CD4-positive, alpha-beta memory T cell (primary cell): ENCODE results near the gene BRS3. TPM values are rescaled to one million over a fixed set of nuclear protein-coding genes. Genes with fewer than 3 reads are reported as not detected.

Experiments used
- CTCF ChIA-PET: fragments of 350-600 bp; sonication (Branson Sonifier 250); formaldehyde crosslinking; loops from one replicate; lab custom pipeline; 2021; ENCODE audit warnings: inconsistent platforms; ENCODE audit not compliant: partially characterized antibody; lab: Charles Lee
- POLR2A ChIA-PET: fragments of 350-600 bp; sonication (Branson Sonifier 250); formaldehyde crosslinking; loops from one replicate; lab custom pipeline; 2021; ENCODE audit not compliant: partially characterized antibody; lab: Charles Lee
- DNase-seq, 5 donors: peaks; one replicate each; pipeline versions ENCODE4 v3.0.0 to v3.0.0-alpha.2; 2020 to 2022; ENCODE audit warnings: mixed read lengths in 1 of 5
- H3K27ac ChIP-seq: one replicate; pipeline ENCODE4 v1.7.0; 2013; ENCODE audit warnings: low read depth, low read length
- H3K27me3 ChIP-seq: 2 replicates; pipeline ENCODE4 v1.7.0; 2013; ENCODE audit warnings: mild to moderate bottlenecking, low read length, moderate library complexity; ENCODE audit not compliant: insufficient read depth
- H3K36me3 ChIP-seq: 2 replicates; pipeline ENCODE4 v1.7.0; 2013; ENCODE audit warnings: mild to moderate bottlenecking, low read length, moderate library complexity; ENCODE audit not compliant: insufficient read depth
- H3K4me1 ChIP-seq: 2 replicates; pipeline ENCODE4 v1.7.0; 2013; ENCODE audit warnings: mild to moderate bottlenecking, low read length, moderate library complexity; ENCODE audit not compliant: insufficient read depth
- H3K4me3 ChIP-seq, 2 donors: one replicate each; pipeline ENCODE4 v1.7.0; 2013; ENCODE audit warnings: low read length in 2 of 2, mild to moderate bottlenecking in 1 of 2
- H3K9me3 ChIP-seq, 2 donors: one replicate each; pipeline ENCODE4 v1.7.0; 2013; ENCODE audit warnings: low read length in 2 of 2, control low read depth in 1 of 2; ENCODE audit not compliant: control insufficient read depth in 1 of 2
- H3K27ac Mint-ChIP-seq, 7 donors: one replicate each; pipeline ENCODE4 v1.8.0; 2020 to 2021; ENCODE audit warnings: mixed read lengths in 7 of 7, mild to moderate bottlenecking in 6 of 7, inconsistent platforms in 3 of 7, moderate library complexity in 3 of 7
- H3K27me3 Mint-ChIP-seq, 2 donors: one replicate each; pipeline ENCODE4 v1.8.0; 2020 to 2021; ENCODE audit warnings: mixed read lengths in 2 of 2
- H3K36me3 Mint-ChIP-seq, 2 donors: one replicate each; pipeline ENCODE4 v1.8.0; 2020 to 2021; ENCODE audit warnings: mixed read lengths in 2 of 2, inconsistent platforms in 1 of 2, mild to moderate bottlenecking in 1 of 2
- H3K4me1 Mint-ChIP-seq, 4 donors: one replicate each; pipeline ENCODE4 v1.8.0; 2020 to 2021; ENCODE audit warnings: mixed read lengths in 4 of 4, mild to moderate bottlenecking in 1 of 4
- H3K4me3 Mint-ChIP-seq, 8 donors: one replicate each; pipeline ENCODE4 v1.8.0; 2020 to 2021; ENCODE audit warnings: mixed read lengths in 8 of 8, mild to moderate bottlenecking in 7 of 8, moderate library complexity in 6 of 8, inconsistent platforms in 3 of 8
- H3K9me3 Mint-ChIP-seq, 8 donors: one replicate each; pipeline ENCODE4 v1.8.0; 2020 to 2021; ENCODE audit warnings: mixed read lengths in 8 of 8, mild to moderate bottlenecking in 5 of 8, inconsistent platforms in 3 of 8, moderate library complexity in 1 of 8
- intact Hi-C: fragments of 100-400 bp; cut with micrococcal nuclease; formaldehyde crosslinking; loops from one replicate; pipeline ENCODE4 v1.15.1; 2023
- polyA plus RNA-seq, 2 donors: library from polyadenylated mRNA; unstranded; fragments of 300-500 nt; fragmentation: Illumina TruSeq; gene quantifications; one replicate each; pipeline ENCODE4 v1.2.3, GENCODE V29; 2021
- total RNA-seq, 2 experiments: library from RNA; stranded (reverse); gene quantifications; one replicate each; pipeline ENCODE4 v1.2.3, GENCODE V29; 2021

The BRS3 gene
- total and polyA plus RNA-seq, 4 experiments from 2014 or later = not detected

- DNase-seq = no peak
- CTCF ChIA-PET = interaction anchor here (1.0 kb wide), 1 partner anchor 220 kb away, joined by 3 read pairs; no protein-coding TSS in a partner anchor
- H3K36me3 ChIP-seq = no peaks in the 10 kb centered on the region
- intact Hi-C loops = loop anchor here (10.0 kb wide), 1 partner anchor 433 kb away; no protein-coding TSS in a partner anchor
- H3K9me3 ChIP-seq = no peaks in the 10 kb centered on the region
- Mint-ChIP-seq H3K9me3 (peaks cover 0 to 3% (median 0%) of the 10 kb centered on the region in 8 donors), H3K4me1 (peaks cover 0 to 8% (median 3%) of the 10 kb centered on the region in 4 donors), H3K4me3 (no peak overlapping the region), H3K27me3 (peaks cover 14 to 16% of the 10 kb centered on the region in 2 donors), H3K27ac (no peak overlapping the region), H3K36me3 (peaks cover 0 to 4% of the 10 kb centered on the region in 2 donors)
- no peaks in the 10 kb centered on the region for H3K27me3 ChIP-seq
- peaks cover 8% of the 10 kb centered on the region for H3K4me1 ChIP-seq
- H3K27ac ChIP-seq = no peak overlapping the region
- POLR2A ChIA-PET = no interaction called here
- no peak overlapping the region for H3K4me3 ChIP-seq
Observed at GRCh38 chrX:136491832-136492231, 4.1 kb downstream of the BRS3 start.

- peaks cover 0 to 4% of the 10 kb centered on the region in 2 donors for H3K36me3 Mint-ChIP-seq
- H3K27me3 Mint-ChIP-seq = peaks cover 11 to 16% of the 10 kb centered on the region in 2 donors
- Histone ChIP-seq H3K36me3 (no peaks in the 10 kb centered on the region), H3K4me1 (peaks cover 8% of the 10 kb centered on the region), H3K9me3 (no peaks in the 10 kb centered on the region), H3K27ac (no peak overlapping the region), H3K27me3 (no peaks in the 10 kb centered on the region), H3K4me3 (no peak overlapping the region)
- intact Hi-C loops = loop anchor here (10.0 kb wide), 1 partner anchor 432 kb away; no protein-coding TSS in a partner anchor
- no peak overlapping the region for H3K4me3 Mint-ChIP-seq
- H3K4me1 Mint-ChIP-seq = peaks cover 0 to 15% (median 5%) of the 10 kb centered on the region in 4 donors
- ChIA-PET CTCF (no interaction called here), POLR2A (no interaction called here)
- no peak overlapping the region for H3K27ac Mint-ChIP-seq
- peaks cover 0 to 3% (median 0%) of the 10 kb centered on the region in 8 donors for H3K9me3 Mint-ChIP-seq
- DNase-seq = no peak
Observed at GRCh38 chrX:136493011-136493410, 5.3 kb downstream of the BRS3 start.

GRCh38 chrX:136495043-136495442 lies 7.3 kb downstream of the BRS3 start:
- intact Hi-C loops = loop anchor here (5.0 to 10.0 kb wide), 4 partner anchors 243 to 508 kb away; partner anchors contain the start of genes FHL1, MAP7D3 and SLC9A6
- Mint-ChIP-seq H3K36me3 (peaks cover 0 to 13% of the 10 kb centered on the region in 2 donors), H3K27me3 (peaks cover 7% of the 10 kb centered on the region in 2 donors), H3K4me1 (peaks cover 6 to 31% (median 16%) of the 10 kb centered on the region in 4 donors), H3K9me3 (peaks cover 0 to 3% (median 0%) of the 10 kb centered on the region in 8 donors), H3K27ac (peak overlapping the region in 5 of 7 donors; percentile 36 to 95 (median 48)), H3K4me3 (no peak overlapping the region)
- Histone ChIP-seq H3K4me3 (no peak overlapping the region), H3K9me3 (no peaks in the 10 kb centered on the region), H3K4me1 (peaks cover 23% of the 10 kb centered on the region), H3K27me3 (no peaks in the 10 kb centered on the region), H3K36me3 (no peaks in the 10 kb centered on the region), H3K27ac (no peak overlapping the region)
- ChIA-PET POLR2A (no interaction called here), CTCF (no interaction called here)
- DNase-seq = no peak

- ChIA-PET POLR2A (interaction anchor here (0.9 to 1.9 kb wide), 8 partner anchors 27 to 384 kb away, joined by 3 to 9 read pairs (median 3); partner anchors contain the start of gene RBMX), CTCF (interaction anchor here (0.6 kb wide), 1 partner anchor 429 kb away, joined by 3 read pairs; no protein-coding TSS in a partner anchor)
- Mint-ChIP-seq H3K27me3 (peaks cover 0 to 4% of the 10 kb centered on the region in 2 donors), H3K4me1 (peaks cover 6 to 31% (median 17%) of the 10 kb centered on the region in 4 donors), H3K9me3 (peaks cover 0 to 3% (median 0%) of the 10 kb centered on the region in 8 donors), H3K4me3 (peak overlapping the region; percentile 88 to 95 (median 90)), H3K36me3 (peaks cover 5 to 16% of the 10 kb centered on the region in 2 donors), H3K27ac (peak overlapping the region; percentile 93 to 99 (median 98))
- H3K36me3 ChIP-seq = peaks cover 9% of the 10 kb centered on the region
- H3K27ac ChIP-seq = peak overlapping the region; percentile 73
- peak overlapping the region; percentile 80 to 83 for H3K4me3 ChIP-seq
- H3K9me3 ChIP-seq = no peaks in the 10 kb centered on the region
- H3K27me3 ChIP-seq = no peaks in the 10 kb centered on the region
- peak in 1 of 5 donors; percentile 1 for DNase-seq
- intact Hi-C loops = loop anchor here (2.0 to 10.0 kb wide), 7 partner anchors 199 to 975 kb away; partner anchors contain the start of genes FHL1, INTS6L, MAP7D3 and SLC9A6
- peaks cover 23% of the 10 kb centered on the region for H3K4me1 ChIP-seq
Observed at GRCh38 chrX:136496186-136496763, 8.5 kb downstream of the BRS3 start.

- Mint-ChIP-seq H3K4me1 (peaks cover 6 to 31% (median 17%) of the 10 kb centered on the region in 4 donors), H3K27me3 (peaks cover 0 to 2% of the 10 kb centered on the region in 2 donors), H3K36me3 (peaks cover 9 to 16% of the 10 kb centered on the region in 2 donors), H3K4me3 (peak overlapping the region; percentile 88 to 95 (median 90)), H3K9me3 (peaks cover 0 to 3% (median 0%) of the 10 kb centered on the region in 8 donors), H3K27ac (peak overlapping the region; percentile 93 to 99 (median 98))
- ChIA-PET CTCF (no interaction called here), POLR2A (interaction anchor here (0.9 to 2.0 kb wide), 15 partner anchors 26 to 976 kb away, joined by 3 to 9 read pairs (median 3); partner anchors contain the start of gene RBMX)
- H3K9me3 ChIP-seq = no peaks in the 10 kb centered on the region
- H3K4me3 ChIP-seq = peak overlapping the region; percentile 83
- H3K36me3 ChIP-seq = peaks cover 13% of the 10 kb centered on the region
- H3K27ac ChIP-seq = peak overlapping the region; percentile 73
- DNase-seq = peak; percentile 88 to 94 (median 91)
- no peaks in the 10 kb centered on the region for H3K27me3 ChIP-seq
- intact Hi-C loops = loop anchor here (1.0 to 10.0 kb wide), 8 partner anchors 80 to 976 kb away; partner anchors contain the start of genes FHL1, INTS6L, MAP7D3 and SLC9A6
- H3K4me1 ChIP-seq = peaks cover 23% of the 10 kb centered on the region
Observed at GRCh38 chrX:136496764-136497555, 9.2 kb downstream of the BRS3 start.

GRCh38 chrX:136497556-136498052 lies 9.9 kb downstream of the BRS3 start, which contains the start of gene HTATSF1:
Gene HTATSF1 (plus strand): TSS chrX:136497592. CDS start chrX:136497685, 93 bp downstream.
- H3K27me3 ChIP-seq = no peaks in the 10 kb centered on the region
- ChIA-PET CTCF (interaction anchor here (1.3 kb wide), 1 partner anchor 198 kb away, joined by 3 read pairs; no protein-coding TSS in a partner anchor), POLR2A (interaction anchor here (1.0 to 2.0 kb wide), 11 partner anchors 28 to 977 kb away, joined by 3 to 9 read pairs (median 3); partner anchors contain the start of gene RBMX)
- peaks cover 6 to 31% (median 17%) of the 10 kb centered on the region in 4 donors for H3K4me1 Mint-ChIP-seq
- H3K27me3 Mint-ChIP-seq = no peaks in the 10 kb centered on the region
- no peaks in the 10 kb centered on the region for H3K9me3 ChIP-seq
- peak within 1 kb of the TSS; percentile 93 to 99 (median 98) for H3K27ac Mint-ChIP-seq
- DNase-seq = no peak
- H3K36me3 ChIP-seq = peaks cover 13% of the 10 kb centered on the region
- H3K4me3 ChIP-seq = peak within 1 kb of the TSS; percentile 83
- peak within 1 kb of the TSS; percentile 88 to 95 (median 91) for H3K4me3 Mint-ChIP-seq
- H3K9me3 Mint-ChIP-seq = peaks cover 0 to 3% (median 0%) of the 10 kb centered on the region in 8 donors
- peak within 1 kb of the TSS; percentile 73 for H3K27ac ChIP-seq
- H3K4me1 ChIP-seq = peaks cover 23% of the 10 kb centered on the region
- intact Hi-C loops = loop anchor here (1.0 to 10.0 kb wide), 8 partner anchors 80 to 977 kb away; partner anchors contain the start of genes FHL1, INTS6L, MAP7D3 and SLC9A6
- peaks cover 9 to 16% of the 10 kb centered on the region in 2 donors for H3K36me3 Mint-ChIP-seq
